Panc1 (cell line): Measurements from ENCODE around the gene PIF1. TPM values are rescaled to one million over a fixed set of nuclear protein-coding genes. Genes with fewer than 3 reads are reported as not detected.
A peak's percentile ranks its signal among the peaks of the same experiment; 100 is the strongest.

ENCODE experiments used
- ATAC-seq: fragments of 200-7000 bp; cut with Tn5 transposase; 2 replicates; pipeline ENCODE4 v1.9.1; 2020; ENCODE audit warnings: mild to moderate bottlenecking, moderate library complexity
- BruUV-seq: library from RNA; stranded (reverse); fragments of 400-500 nt; replicated peaks from 2 replicates; lab custom pipeline; 2021; lab: Mats Ljungman, UMichigan
- CTCF ChIA-PET: fragments of 300-600 bp; sonication (Branson Sonifier 250); formaldehyde crosslinking; loops from one replicate; lab custom pipeline; 2022; ENCODE audit warnings: antibody characterized with exemption; lab: Charles Lee
- POLR2A ChIA-PET: fragments of 300-600 bp; sonication (Branson Sonifier 250); formaldehyde crosslinking; loops from one replicate; lab custom pipeline; 2022; ENCODE audit warnings: antibody characterized with exemption; lab: Charles Lee
- DNase-seq: peaks from one replicate; pipeline ENCODE4 v3.0.0-alpha.2; 2010; ENCODE audit warnings: low read depth, low spot score
- H3K27ac ChIP-seq: 2 replicates; pipeline ENCODE4 v1.5.1; 2011; ENCODE audit warnings: mild to moderate bottlenecking, low read length, inconsistent platforms
- H3K27me3 ChIP-seq: fragments of 200-500 bp; sonication (Bioruptor generic); 2 replicates; pipeline ENCODE4 v1.6.0; 2014; ENCODE audit warnings: low read length, inconsistent platforms; ENCODE audit not compliant: control insufficient read depth, insufficient read depth
- H3K36me3 ChIP-seq: fragments of 200-500 bp; sonication (Bioruptor generic); 2 replicates; pipeline ENCODE4 v1.5.1; 2014; ENCODE audit warnings: inconsistent platforms, mild to moderate bottlenecking, low read length, moderate library complexity; ENCODE audit not compliant: control insufficient read depth, insufficient read depth
- H3K4me1 ChIP-seq: 2 replicates; pipeline ENCODE4 v1.5.1; 2011; ENCODE audit warnings: inconsistent platforms, mild to moderate bottlenecking, low read length, moderate library complexity; ENCODE audit not compliant: control insufficient read depth, insufficient read depth
- H3K4me3 ChIP-seq, 2 experiments: 2 replicates each; pipeline ENCODE4 v1.5.1; 2011 to 2012; ENCODE audit warnings: low read depth in 2 of 2, low read length in 2 of 2, mild to moderate bottlenecking in 2 of 2, inconsistent platforms in 1 of 2, moderate library complexity in 1 of 2
- H3K9me3 ChIP-seq: fragments of 200-500 bp; sonication (Bioruptor generic); 2 replicates; pipeline ENCODE4 v1.5.1; 2014; ENCODE audit warnings: low read depth, mild to moderate bottlenecking, inconsistent platforms, low read length, moderate library complexity; ENCODE audit not compliant: control insufficient read depth, insufficient read depth
- POLR2AphosphoS5 ChIP-seq: IDR thresholded peaks from 2 replicates; pipeline ENCODE4 v1.6.1; 2012; ENCODE audit warnings: mild to moderate bottlenecking, low read depth, low read length, moderate library complexity
- SIN3A ChIP-seq: IDR thresholded peaks from 2 replicates; pipeline ENCODE4 v1.6.1; 2012; ENCODE audit warnings: low read depth, mild to moderate bottlenecking, low read length, moderate library complexity, borderline replicate concordance; ENCODE audit not compliant: insufficient read depth
- TCF7L2 ChIP-seq: IDR thresholded peaks from 2 replicates; pipeline ENCODE4 v1.6.1; 2011; ENCODE audit warnings: mild to moderate bottlenecking, low read depth, low read length, inconsistent platforms
- in situ Hi-C: cut with HindIII; loops from 2 replicates; pipeline ENCODE4 v1.10.0; 2016; ENCODE audit warnings: low sequenced_read_pairs, low pct_unique_long_range_greater_than_20kb
- intact Hi-C: fragments of 100-400 bp; cut with micrococcal nuclease; formaldehyde crosslinking; loops from one replicate; pipeline ENCODE4 v1.10.0; 2022; ENCODE audit not compliant: unreplicated experiment
- total RNA-seq: library from RNA; stranded (reverse); gene quantifications from one replicate; pipeline ENCODE4 v1.2.1, GENCODE V29; 2021; ENCODE audit not compliant: unreplicated experiment
- TF ChIP-seq, protein P1 (sequence below): fragments of 450-650 bp; IDR thresholded peaks from 2 replicates; pipeline ENCODE4 v1.5.1; 2017; ENCODE audit warnings: mild to moderate bottlenecking
- TF ChIP-seq, protein P2 (sequence below), 2 experiments: IDR thresholded peaks; 2 replicates each; pipeline ENCODE4 v1.6.1; 2011 to 2012; ENCODE audit warnings: low read depth in 2 of 2, control low read depth in 1 of 2, low read length in 1 of 2, mild to moderate bottlenecking in 1 of 2, moderate library complexity in 1 of 2; ENCODE audit not compliant: insufficient read depth in 1 of 2

The PIF1 gene
- total RNA-seq, 1 experiment from 2014 or later, result 38.6 TPM

DNA sequence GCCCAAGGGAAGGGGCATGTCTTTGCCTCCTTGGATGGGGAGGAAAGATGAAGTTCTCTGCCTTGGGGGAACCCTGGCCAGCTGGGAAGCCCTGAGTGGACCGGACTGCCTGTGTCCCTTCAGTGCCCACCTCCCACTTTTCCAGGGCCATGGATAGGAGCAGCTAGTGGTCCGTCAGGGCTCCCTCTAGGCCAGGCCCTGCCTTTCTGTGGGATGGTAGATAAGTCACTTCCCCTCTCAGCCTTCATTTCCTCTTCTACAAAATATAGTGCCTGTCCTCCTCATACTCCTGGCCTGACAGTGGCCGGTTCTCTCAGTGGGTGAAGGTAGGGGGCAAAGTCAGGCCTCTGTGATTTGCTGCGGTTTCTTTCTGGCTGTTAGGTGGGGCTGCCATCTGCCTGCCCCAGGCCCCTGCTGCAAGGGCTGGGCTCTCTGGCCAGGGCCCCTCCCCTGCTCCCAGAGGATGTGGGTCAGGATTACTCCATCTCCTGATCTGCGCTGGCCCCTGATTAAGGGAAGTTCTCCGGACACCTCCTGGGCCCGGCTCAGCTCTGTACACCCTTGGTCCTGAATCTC, 17.6 kb upstream of the PIF1 start:
- POLR2A ChIA-PET, result no interaction called here
- CTCF ChIA-PET, result interaction anchor here (0.6 kb wide), 1 partner anchor 351 kb away, joined by 4 read pairs; no protein-coding TSS in a partner anchor
- intact Hi-C loops (no loop called here), in situ Hi-C loops (no loop called here)
- DNase-seq, result no peak
- ATAC-seq, result no peak
- peak overlapping the region; percentile 87 to 88 for H3K4me3 ChIP-seq
- peak overlapping the region; percentile 91 for H3K27ac ChIP-seq
- H3K9me3 ChIP-seq, result no peaks in the 10 kb centered on the region
- TF ChIP-seq POLR2AphosphoS5 (no peak), SIN3A (no peak), TCF7L2 (no peak)
- TF ChIP-seq, protein P1, sequence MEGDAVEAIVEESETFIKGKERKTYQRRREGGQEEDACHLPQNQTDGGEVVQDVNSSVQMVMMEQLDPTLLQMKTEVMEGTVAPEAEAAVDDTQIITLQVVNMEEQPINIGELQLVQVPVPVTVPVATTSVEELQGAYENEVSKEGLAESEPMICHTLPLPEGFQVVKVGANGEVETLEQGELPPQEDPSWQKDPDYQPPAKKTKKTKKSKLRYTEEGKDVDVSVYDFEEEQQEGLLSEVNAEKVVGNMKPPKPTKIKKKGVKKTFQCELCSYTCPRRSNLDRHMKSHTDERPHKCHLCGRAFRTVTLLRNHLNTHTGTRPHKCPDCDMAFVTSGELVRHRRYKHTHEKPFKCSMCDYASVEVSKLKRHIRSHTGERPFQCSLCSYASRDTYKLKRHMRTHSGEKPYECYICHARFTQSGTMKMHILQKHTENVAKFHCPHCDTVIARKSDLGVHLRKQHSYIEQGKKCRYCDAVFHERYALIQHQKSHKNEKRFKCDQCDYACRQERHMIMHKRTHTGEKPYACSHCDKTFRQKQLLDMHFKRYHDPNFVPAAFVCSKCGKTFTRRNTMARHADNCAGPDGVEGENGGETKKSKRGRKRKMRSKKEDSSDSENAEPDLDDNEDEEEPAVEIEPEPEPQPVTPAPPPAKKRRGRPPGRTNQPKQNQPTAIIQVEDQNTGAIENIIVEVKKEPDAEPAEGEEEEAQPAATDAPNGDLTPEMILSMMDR, result no peak
- TF ChIP-seq, protein P2, sequence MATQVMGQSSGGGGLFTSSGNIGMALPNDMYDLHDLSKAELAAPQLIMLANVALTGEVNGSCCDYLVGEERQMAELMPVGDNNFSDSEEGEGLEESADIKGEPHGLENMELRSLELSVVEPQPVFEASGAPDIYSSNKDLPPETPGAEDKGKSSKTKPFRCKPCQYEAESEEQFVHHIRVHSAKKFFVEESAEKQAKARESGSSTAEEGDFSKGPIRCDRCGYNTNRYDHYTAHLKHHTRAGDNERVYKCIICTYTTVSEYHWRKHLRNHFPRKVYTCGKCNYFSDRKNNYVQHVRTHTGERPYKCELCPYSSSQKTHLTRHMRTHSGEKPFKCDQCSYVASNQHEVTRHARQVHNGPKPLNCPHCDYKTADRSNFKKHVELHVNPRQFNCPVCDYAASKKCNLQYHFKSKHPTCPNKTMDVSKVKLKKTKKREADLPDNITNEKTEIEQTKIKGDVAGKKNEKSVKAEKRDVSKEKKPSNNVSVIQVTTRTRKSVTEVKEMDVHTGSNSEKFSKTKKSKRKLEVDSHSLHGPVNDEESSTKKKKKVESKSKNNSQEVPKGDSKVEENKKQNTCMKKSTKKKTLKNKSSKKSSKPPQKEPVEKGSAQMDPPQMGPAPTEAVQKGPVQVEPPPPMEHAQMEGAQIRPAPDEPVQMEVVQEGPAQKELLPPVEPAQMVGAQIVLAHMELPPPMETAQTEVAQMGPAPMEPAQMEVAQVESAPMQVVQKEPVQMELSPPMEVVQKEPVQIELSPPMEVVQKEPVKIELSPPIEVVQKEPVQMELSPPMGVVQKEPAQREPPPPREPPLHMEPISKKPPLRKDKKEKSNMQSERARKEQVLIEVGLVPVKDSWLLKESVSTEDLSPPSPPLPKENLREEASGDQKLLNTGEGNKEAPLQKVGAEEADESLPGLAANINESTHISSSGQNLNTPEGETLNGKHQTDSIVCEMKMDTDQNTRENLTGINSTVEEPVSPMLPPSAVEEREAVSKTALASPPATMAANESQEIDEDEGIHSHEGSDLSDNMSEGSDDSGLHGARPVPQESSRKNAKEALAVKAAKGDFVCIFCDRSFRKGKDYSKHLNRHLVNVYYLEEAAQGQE (IDR thresholded peaks at IDR 0.05; ENCODE audit: insufficient read depth in 1 of 2, low read depth in 2 of 2, low read length in 1 of 2), result no peak
- no peaks in the 10 kb centered on the region for H3K27me3 ChIP-seq
- no TSS peak for BruUV-seq
- H3K36me3 ChIP-seq, result no peaks in the 10 kb centered on the region
- H3K4me1 ChIP-seq, result peaks cover 10% of the 10 kb centered on the region

DNA sequence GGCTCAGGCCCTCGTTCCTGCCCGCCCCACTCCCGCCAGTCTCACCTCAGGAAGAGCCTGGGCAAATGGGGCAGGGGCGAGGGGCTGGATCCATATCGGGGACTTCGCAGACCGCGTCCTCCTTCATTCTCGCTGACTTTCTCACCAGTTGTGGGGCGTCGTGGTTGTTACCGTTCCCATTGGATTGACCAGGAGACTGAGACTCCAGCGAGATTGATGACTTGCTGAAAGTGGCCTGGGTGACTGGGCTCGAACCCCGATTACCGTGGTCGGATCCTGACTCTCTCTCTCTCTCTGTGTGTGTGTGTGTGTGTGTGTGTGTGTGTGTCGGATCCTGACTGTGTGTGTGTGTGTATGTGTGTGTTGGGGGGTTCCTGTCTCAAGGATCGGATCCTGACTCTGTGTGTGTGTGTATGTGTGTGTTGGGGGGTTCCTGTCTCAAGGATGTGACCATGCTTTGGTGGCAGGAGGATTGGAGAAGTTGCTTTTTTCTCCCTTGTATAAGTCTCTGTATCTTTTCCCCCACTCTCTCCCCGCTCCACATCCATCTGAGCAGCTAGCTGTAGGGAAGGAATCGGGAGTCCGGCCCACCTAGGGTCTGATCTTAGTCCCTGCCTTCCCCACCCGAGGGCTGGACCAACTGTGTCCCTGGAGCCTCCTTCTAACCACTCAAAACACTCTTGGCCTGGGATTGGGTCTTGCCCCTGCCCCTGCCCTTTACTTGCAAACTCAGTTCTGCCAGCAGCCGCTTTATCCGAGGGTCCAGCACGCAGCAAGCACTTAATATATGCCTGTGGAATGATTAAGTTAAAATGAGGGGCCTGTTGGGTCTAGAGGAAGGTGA, 16.9 kb upstream of the PIF1 start:
- Histone ChIP-seq H3K27me3 (no peaks in the 10 kb centered on the region), H3K4me1 (peaks cover 10% of the 10 kb centered on the region), H3K27ac (peak overlapping the region; percentile 91), H3K9me3 (no peaks in the 10 kb centered on the region), H3K36me3 (no peaks in the 10 kb centered on the region), H3K4me3 (peak overlapping the region; percentile 87 to 88)
- in situ Hi-C loops, result no loop called here
- TF ChIP-seq SIN3A, result 0 out of 2 replicates have a peak, but pooled peaks have one; percentile 44
- TF ChIP-seq, protein P2 (IDR thresholded peaks at IDR 0.05; ENCODE audit: insufficient read depth in 1 of 2, low read depth in 2 of 2, low read length in 1 of 2), result no peak
- TF ChIP-seq, protein P1, result no peak
- BruUV-seq, result TSS peak; percentile 94
- POLR2A ChIA-PET, result no interaction called here
- CTCF ChIA-PET, result no interaction called here
- ATAC-seq (peak; percentile 15), DNase-seq (no peak)
- intact Hi-C loops, result no loop called here
